Activated naive CD8-positive, alpha-beta T cell treated with anti-CD3 and anti-CD28 coated beads, Interleukin-2, amount 10 ng/mL, durations not matched to agents 7 days and 5 days (primary cell): ENCODE data around the gene SRP9. TPM values are rescaled to one million over a fixed set of nuclear protein-coding genes. Genes with fewer than 3 reads are reported as not detected.
A peak's percentile ranks its signal among the peaks of the same experiment; 100 is the strongest.
"Not testable (repeated sequence)": the region's sequence is repeated elsewhere in the genome, so short reads cannot be mapped to it uniquely, and the experiment has no call there.

ENCODE experiments used
- ATAC-seq: fragments of 150-1000 bp; cut with Tn5 transposase; one replicate; pipeline ENCODE4 v1.10.0; 2021; ENCODE audit warnings: low read depth, moderate library complexity
- POLR2A ChIA-PET: fragments of 350-600 bp; sonication (Branson Sonifier 250); formaldehyde crosslinking; loops from one replicate; lab custom pipeline; 2021; ENCODE audit warnings: antibody characterized with exemption; lab: Charles Lee
- DNase-seq: peaks from one replicate; pipeline ENCODE4 v3.0.0; 2021
- H3K27ac Mint-ChIP-seq: one replicate; pipeline ENCODE4 v1.8.0; 2022; ENCODE audit warnings: mild to moderate bottlenecking, mixed read lengths
- H3K27me3 Mint-ChIP-seq: one replicate; pipeline ENCODE4 v1.8.0; 2022; ENCODE audit warnings: mild to moderate bottlenecking, moderate library complexity, mixed read lengths
- H3K36me3 Mint-ChIP-seq: one replicate; pipeline ENCODE4 v1.8.0; 2021; ENCODE audit warnings: mild to moderate bottlenecking, mixed read lengths
- H3K4me1 Mint-ChIP-seq: one replicate; pipeline ENCODE4 v1.8.0; 2021; ENCODE audit warnings: mixed read lengths
- H3K4me3 Mint-ChIP-seq: one replicate; pipeline ENCODE4 v1.8.0; 2022; ENCODE audit warnings: mild to moderate bottlenecking, moderate library complexity, mixed read lengths
- H3K9me3 Mint-ChIP-seq: one replicate; pipeline ENCODE4 v1.8.0; 2021; ENCODE audit warnings: mixed read lengths
- total RNA-seq, 2 experiments: library from RNA; stranded (reverse); gene quantifications; one replicate each; pipeline ENCODE4 v1.2.3, GENCODE V29; 2021

Gene SRP9
- total RNA-seq, 2 experiments from 2014 or later = 209 to 226 TPM

GRCh38 chr1:225808136-225808535, 30.5 kb downstream of the SRP9 start:
- Mint-ChIP-seq H3K27ac (no peak overlapping the region), H3K27me3 (peaks cover 14% of the 10 kb centered on the region), H3K36me3 (no peaks in the 10 kb centered on the region), H3K4me3 (no peak overlapping the region), H3K9me3 (no peaks in the 10 kb centered on the region), H3K4me1 (peaks cover 11% of the 10 kb centered on the region)
- POLR2A ChIA-PET = no interaction called here
- ATAC-seq (no peak), DNase-seq (no peak)

- ATAC-seq (peak; percentile 97), DNase-seq (peak; percentile 80)
- peak within 1 kb of the TSS; percentile 84 for H3K4me3 Mint-ChIP-seq
- H3K36me3 Mint-ChIP-seq = no peaks in the 10 kb centered on the region
- peak within 1 kb of the TSS; percentile 25 for H3K27ac Mint-ChIP-seq
- H3K27me3 Mint-ChIP-seq = peaks cover 14% of the 10 kb centered on the region
- H3K4me1 Mint-ChIP-seq = peaks cover 14% of the 10 kb centered on the region
- POLR2A ChIA-PET = interaction anchor here (0.6 to 1.6 kb wide), 3 partner anchors 34 to 152 kb away, joined by 3 read pairs; no protein-coding TSS in a partner anchor
- H3K9me3 Mint-ChIP-seq = no peaks in the 10 kb centered on the region
These were observed 32.4 kb downstream of the SRP9 start, which contains the start of gene EPHX1 for GRCh38 chr1:225809842-225810578. Gene EPHX1 (plus strand): TSS chr1:225810124. CDS start chr1:225828730, 18,606 bp downstream.

- not testable (repeated sequence) for H3K9me3 Mint-ChIP-seq, DNase-seq, ATAC-seq, H3K36me3 Mint-ChIP-seq, H3K27ac Mint-ChIP-seq
- Mint-ChIP-seq H3K27me3 (peaks cover 14% of the 10 kb centered on the region), H3K4me1 (peaks cover 14% of the 10 kb centered on the region), H3K4me3 (peak overlapping the region; percentile 80)
- POLR2A ChIA-PET = interaction anchor here (0.9 to 1.6 kb wide), 2 partner anchors 35 to 113 kb away, joined by 3 read pairs; no protein-coding TSS in a partner anchor
These were observed 33.2 kb downstream of the SRP9 start for GRCh38 chr1:225810579-225811538.

GRCh38 chr1:225811622-225812487, 34.2 kb downstream of the SRP9 start:
- H3K27ac Mint-ChIP-seq = no peak overlapping the region
- peaks cover 14% of the 10 kb centered on the region for H3K27me3 Mint-ChIP-seq
- H3K4me1 Mint-ChIP-seq = peaks cover 14% of the 10 kb centered on the region
- no peaks in the 10 kb centered on the region for H3K9me3 Mint-ChIP-seq
- POLR2A ChIA-PET = no interaction called here
- ATAC-seq = no peak
- H3K36me3 Mint-ChIP-seq = no peaks in the 10 kb centered on the region
- no peak overlapping the region for H3K4me3 Mint-ChIP-seq
- no peak for DNase-seq

GRCh38 chr1:225812488-225813213, 35.0 kb downstream of the SRP9 start:
- H3K4me1 Mint-ChIP-seq = peaks cover 16% of the 10 kb centered on the region
- H3K36me3 Mint-ChIP-seq = no peaks in the 10 kb centered on the region
- DNase-seq = no peak
- POLR2A ChIA-PET = interaction anchor here (1.6 kb wide), 1 partner anchor 35 kb away, joined by 7 read pairs; the partner anchor contains the start of gene SRP9
- H3K27me3 Mint-ChIP-seq = peaks cover 14% of the 10 kb centered on the region
- ATAC-seq = no peak
- H3K4me3 Mint-ChIP-seq = no peak overlapping the region
- H3K9me3 Mint-ChIP-seq = no peaks in the 10 kb centered on the region
- no peak overlapping the region for H3K27ac Mint-ChIP-seq

- DNase-seq (no peak), ATAC-seq (no peak)
- Mint-ChIP-seq H3K4me3 (no peak overlapping the region), H3K9me3 (no peaks in the 10 kb centered on the region), H3K4me1 (peaks cover 21% of the 10 kb centered on the region), H3K27ac (no peak overlapping the region), H3K36me3 (no peaks in the 10 kb centered on the region), H3K27me3 (peaks cover 14% of the 10 kb centered on the region)
- POLR2A ChIA-PET = interaction anchor here (1.6 kb wide), 1 partner anchor 36 kb away, joined by 7 read pairs; the partner anchor contains the start of gene SRP9
These were observed 35.8 kb downstream of the SRP9 start for GRCh38 chr1:225813214-225813964.

GRCh38 chr1:225814381-225814780, 36.8 kb downstream of the SRP9 start:
- no peaks in the 10 kb centered on the region for H3K9me3 Mint-ChIP-seq
- ATAC-seq (no peak), DNase-seq (no peak)
- H3K27ac Mint-ChIP-seq = no peak overlapping the region
- no peak overlapping the region for H3K4me3 Mint-ChIP-seq
- peaks cover 12% of the 10 kb centered on the region for H3K27me3 Mint-ChIP-seq
- POLR2A ChIA-PET = no interaction called here
- H3K36me3 Mint-ChIP-seq = no peaks in the 10 kb centered on the region
- H3K4me1 Mint-ChIP-seq = peaks cover 19% of the 10 kb centered on the region

- H3K4me3 Mint-ChIP-seq, H3K36me3 Mint-ChIP-seq, ATAC-seq, DNase-seq, H3K27me3 Mint-ChIP-seq, H3K9me3 Mint-ChIP-seq, H3K27ac Mint-ChIP-seq, POLR2A ChIA-PET: not testable (repeated sequence)
- H3K4me1 Mint-ChIP-seq = peaks cover 14% of the 10 kb centered on the region
These were observed 37.5 kb downstream of the SRP9 start for GRCh38 chr1:225815090-225815489.

- H3K36me3 Mint-ChIP-seq = no peaks in the 10 kb centered on the region
- DNase-seq (no peak), ATAC-seq (no peak)
- H3K9me3 Mint-ChIP-seq = no peaks in the 10 kb centered on the region
- H3K27ac Mint-ChIP-seq = no peak overlapping the region
- H3K4me1 Mint-ChIP-seq = peaks cover 11% of the 10 kb centered on the region
- H3K4me3 Mint-ChIP-seq = no peak overlapping the region
- POLR2A ChIA-PET = no interaction called here
- H3K27me3 Mint-ChIP-seq = peaks cover 6% of the 10 kb centered on the region
These were observed 38.0 kb downstream of the SRP9 start for GRCh38 chr1:225815526-225816178.

GRCh38 chr1:225816643-225817538, 39.3 kb downstream of the SRP9 start:
- no peak for ATAC-seq

More at GRCh38 chr1:225816643-225817538, 39.3 kb downstream of the SRP9 start:
- DNase-seq = no peak
- Mint-ChIP-seq H3K27ac (no peak overlapping the region), H3K36me3 (no peaks in the 10 kb centered on the region), H3K4me1 (peaks cover 10% of the 10 kb centered on the region), H3K9me3 (no peaks in the 10 kb centered on the region), H3K4me3 (no peak overlapping the region), H3K27me3 (no peaks in the 10 kb centered on the region)
- POLR2A ChIA-PET = no interaction called here
